A549 (cell line): ENCODE data around the gene IGFL4.

Experiments used
- BHLHE40 ChIP-seq: IDR thresholded peaks from 2 replicates; pipeline ENCODE4 v1.6.1; 2012; ENCODE audit warnings: low read depth, low read length, inconsistent platforms
- CEBPB ChIP-seq, 2 experiments: fragments of >200 bp in 1 of 2; sonication (Bioruptor Twin) in 1 of 2; formaldehyde crosslinking in 1 of 2; IDR thresholded peaks; 2 replicates each; pipeline ENCODE4 v1.6.1; 2012 to 2016
- EP300 ChIP-seq, 2 experiments: fragments of >200 bp; sonication (Bioruptor Twin); formaldehyde crosslinking; IDR thresholded peaks; 2 replicates in 1 of 2; 3 replicates in 1 of 2; pipeline ENCODE4 v1.6.1; 2016 to 2017
- HDAC2 ChIP-seq: fragments of 200-600 bp; sonication (generic); IDR thresholded peaks from 2 replicates; pipeline ENCODE4 v1.6.1; 2016
- KDM1A ChIP-seq: fragments of 200-600 bp; sonication (generic); IDR thresholded peaks from 2 replicates; pipeline ENCODE4 v1.6.1; 2016; ENCODE audit warnings: low read depth, mild to moderate bottlenecking
- POLR2A ChIP-seq: IDR thresholded peaks from 2 replicates; pipeline ENCODE4 v1.6.1; 2012; ENCODE audit warnings: mild to moderate bottlenecking, low read length
- RAD21 ChIP-seq, 2 experiments: fragments of >200 bp in 1 of 2; sonication (Bioruptor Twin) in 1 of 2; formaldehyde crosslinking in 1 of 2; IDR thresholded peaks in 1 of 2; conservative IDR thresholded peaks in 1 of 2; 2 replicates in 1 of 2; 3 replicates in 1 of 2; pipeline ENCODE4 v1.6.1; 2012 to 2018; ENCODE audit warnings: inconsistent platforms in 1 of 2
- TFCP2L1 ChIP-seq: fragments of 250-450 bp; sonication (Bioruptor Pico); IDR thresholded peaks from 2 replicates; pipeline ENCODE4 v1.5.0; 2021; ENCODE audit warnings: mild to moderate bottlenecking
- ZC3H11A ChIP-seq: fragments of 450-650 bp; IDR thresholded peaks from 2 replicates; pipeline ENCODE4 v1.6.1; 2014; ENCODE audit warnings: antibody characterized with exemption, mild to moderate bottlenecking
- TF ChIP-seq, protein P1 (sequence below): fragments of >200 bp; sonication (Bioruptor Twin); formaldehyde crosslinking; IDR thresholded peaks from 3 replicates; pipeline ENCODE4 v1.5.1; 2016
- TF ChIP-seq, protein P2 (sequence below): fragments of 200-600 bp; sonication (generic); IDR thresholded peaks from 2 replicates; pipeline ENCODE4 v1.6.1; 2016; ENCODE audit warnings: antibody characterized with exemption, mild to moderate bottlenecking, moderate library complexity
- TF ChIP-seq, protein P3 (sequence below): fragments of 250-450 bp; sonication (Bioruptor Pico); IDR thresholded peaks from 2 replicates; pipeline ENCODE4 v1.5.0; 2020; ENCODE audit warnings: low read depth, mild to moderate bottlenecking, moderate library complexity
- TF ChIP-seq, protein P4 (sequence below): fragments of 450-650 bp; IDR thresholded peaks from 2 replicates; pipeline ENCODE4 v1.6.1; 2014; ENCODE audit warnings: antibody characterized with exemption
- TF ChIP-seq, protein P5 (sequence below): IDR thresholded peaks from 2 replicates; pipeline ENCODE4 v1.6.1; 2012

DNA sequence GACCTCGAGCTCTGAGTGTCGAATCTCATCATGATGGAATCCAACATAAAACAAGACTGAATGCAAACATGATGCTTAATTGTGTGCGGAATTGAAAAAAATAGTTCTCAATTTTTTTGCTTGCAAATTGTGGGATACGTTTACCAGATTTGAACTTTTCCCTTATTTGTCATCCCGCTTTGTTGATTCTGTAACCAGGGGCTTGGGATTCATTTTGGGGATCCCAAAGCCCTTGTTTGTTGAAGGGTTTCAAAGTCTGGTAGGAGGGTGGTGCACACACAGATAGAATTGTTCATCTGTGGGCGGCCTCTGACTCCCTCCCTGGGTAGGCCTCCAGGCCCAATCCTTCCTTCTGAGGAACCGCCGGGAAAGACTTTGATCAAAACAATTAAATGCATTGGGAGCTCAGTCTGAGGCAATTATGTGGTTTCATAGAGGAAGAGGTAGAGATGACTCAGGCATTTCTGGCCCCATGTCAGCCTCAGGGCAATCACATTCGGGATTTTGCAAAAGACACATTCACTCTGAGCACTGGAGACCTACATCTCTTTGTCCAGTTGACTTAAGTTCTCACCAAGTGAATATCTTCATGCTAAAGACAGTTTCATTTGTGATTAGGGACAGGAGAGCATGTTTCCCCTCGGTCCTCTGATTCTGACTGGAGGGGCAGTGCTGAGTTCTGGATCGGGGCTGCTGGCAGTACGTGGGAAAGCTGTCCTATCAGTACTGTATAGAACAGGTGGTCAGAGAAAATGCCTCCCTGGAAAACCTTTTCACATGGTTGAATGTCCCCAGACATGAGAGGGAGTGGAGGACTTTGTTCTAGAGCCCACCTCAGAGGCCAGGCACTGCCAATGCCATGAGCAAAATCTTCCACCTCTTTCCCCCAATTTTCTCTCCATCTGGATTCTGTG lies 27.8 kb upstream of the IGFL4 start:
- TF ChIP-seq ZC3H11A (no peak), CEBPB (IDR thresholded peaks at IDR 0.05) (peak; percentile 50 to 82; a peak in 3 of 4 replicates), BHLHE40 (no peak), RAD21 (conservative IDR thresholded peaks at IDR 0.05 in 1 of 2, IDR thresholded peaks at IDR 0.05 in 1 of 2) (peak in 1 of 2 experiments; percentile 36; a peak in 1 of 5 replicates), EP300 (IDR thresholded peaks at IDR 0.05) (peak; percentile 89 to 96; a peak in 4 of 5 replicates), KDM1A (no peak), POLR2A (no peak), TFCP2L1 (no peak), HDAC2 (no peak)
- TF ChIP-seq, protein P1, sequence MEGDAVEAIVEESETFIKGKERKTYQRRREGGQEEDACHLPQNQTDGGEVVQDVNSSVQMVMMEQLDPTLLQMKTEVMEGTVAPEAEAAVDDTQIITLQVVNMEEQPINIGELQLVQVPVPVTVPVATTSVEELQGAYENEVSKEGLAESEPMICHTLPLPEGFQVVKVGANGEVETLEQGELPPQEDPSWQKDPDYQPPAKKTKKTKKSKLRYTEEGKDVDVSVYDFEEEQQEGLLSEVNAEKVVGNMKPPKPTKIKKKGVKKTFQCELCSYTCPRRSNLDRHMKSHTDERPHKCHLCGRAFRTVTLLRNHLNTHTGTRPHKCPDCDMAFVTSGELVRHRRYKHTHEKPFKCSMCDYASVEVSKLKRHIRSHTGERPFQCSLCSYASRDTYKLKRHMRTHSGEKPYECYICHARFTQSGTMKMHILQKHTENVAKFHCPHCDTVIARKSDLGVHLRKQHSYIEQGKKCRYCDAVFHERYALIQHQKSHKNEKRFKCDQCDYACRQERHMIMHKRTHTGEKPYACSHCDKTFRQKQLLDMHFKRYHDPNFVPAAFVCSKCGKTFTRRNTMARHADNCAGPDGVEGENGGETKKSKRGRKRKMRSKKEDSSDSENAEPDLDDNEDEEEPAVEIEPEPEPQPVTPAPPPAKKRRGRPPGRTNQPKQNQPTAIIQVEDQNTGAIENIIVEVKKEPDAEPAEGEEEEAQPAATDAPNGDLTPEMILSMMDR, result no peak
- TF ChIP-seq, protein P2, sequence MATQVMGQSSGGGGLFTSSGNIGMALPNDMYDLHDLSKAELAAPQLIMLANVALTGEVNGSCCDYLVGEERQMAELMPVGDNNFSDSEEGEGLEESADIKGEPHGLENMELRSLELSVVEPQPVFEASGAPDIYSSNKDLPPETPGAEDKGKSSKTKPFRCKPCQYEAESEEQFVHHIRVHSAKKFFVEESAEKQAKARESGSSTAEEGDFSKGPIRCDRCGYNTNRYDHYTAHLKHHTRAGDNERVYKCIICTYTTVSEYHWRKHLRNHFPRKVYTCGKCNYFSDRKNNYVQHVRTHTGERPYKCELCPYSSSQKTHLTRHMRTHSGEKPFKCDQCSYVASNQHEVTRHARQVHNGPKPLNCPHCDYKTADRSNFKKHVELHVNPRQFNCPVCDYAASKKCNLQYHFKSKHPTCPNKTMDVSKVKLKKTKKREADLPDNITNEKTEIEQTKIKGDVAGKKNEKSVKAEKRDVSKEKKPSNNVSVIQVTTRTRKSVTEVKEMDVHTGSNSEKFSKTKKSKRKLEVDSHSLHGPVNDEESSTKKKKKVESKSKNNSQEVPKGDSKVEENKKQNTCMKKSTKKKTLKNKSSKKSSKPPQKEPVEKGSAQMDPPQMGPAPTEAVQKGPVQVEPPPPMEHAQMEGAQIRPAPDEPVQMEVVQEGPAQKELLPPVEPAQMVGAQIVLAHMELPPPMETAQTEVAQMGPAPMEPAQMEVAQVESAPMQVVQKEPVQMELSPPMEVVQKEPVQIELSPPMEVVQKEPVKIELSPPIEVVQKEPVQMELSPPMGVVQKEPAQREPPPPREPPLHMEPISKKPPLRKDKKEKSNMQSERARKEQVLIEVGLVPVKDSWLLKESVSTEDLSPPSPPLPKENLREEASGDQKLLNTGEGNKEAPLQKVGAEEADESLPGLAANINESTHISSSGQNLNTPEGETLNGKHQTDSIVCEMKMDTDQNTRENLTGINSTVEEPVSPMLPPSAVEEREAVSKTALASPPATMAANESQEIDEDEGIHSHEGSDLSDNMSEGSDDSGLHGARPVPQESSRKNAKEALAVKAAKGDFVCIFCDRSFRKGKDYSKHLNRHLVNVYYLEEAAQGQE, result no peak
- TF ChIP-seq, protein P3, sequence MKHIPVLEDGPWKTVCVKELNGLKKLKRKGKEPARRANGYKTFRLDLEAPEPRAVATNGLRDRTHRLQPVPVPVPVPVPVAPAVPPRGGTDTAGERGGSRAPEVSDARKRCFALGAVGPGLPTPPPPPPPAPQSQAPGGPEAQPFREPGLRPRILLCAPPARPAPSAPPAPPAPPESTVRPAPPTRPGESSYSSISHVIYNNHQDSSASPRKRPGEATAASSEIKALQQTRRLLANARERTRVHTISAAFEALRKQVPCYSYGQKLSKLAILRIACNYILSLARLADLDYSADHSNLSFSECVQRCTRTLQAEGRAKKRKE, result no peak
- TF ChIP-seq, protein P4, sequence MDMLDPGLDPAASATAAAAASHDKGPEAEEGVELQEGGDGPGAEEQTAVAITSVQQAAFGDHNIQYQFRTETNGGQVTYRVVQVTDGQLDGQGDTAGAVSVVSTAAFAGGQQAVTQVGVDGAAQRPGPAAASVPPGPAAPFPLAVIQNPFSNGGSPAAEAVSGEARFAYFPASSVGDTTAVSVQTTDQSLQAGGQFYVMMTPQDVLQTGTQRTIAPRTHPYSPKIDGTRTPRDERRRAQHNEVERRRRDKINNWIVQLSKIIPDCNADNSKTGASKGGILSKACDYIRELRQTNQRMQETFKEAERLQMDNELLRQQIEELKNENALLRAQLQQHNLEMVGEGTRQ, result no peak
- TF ChIP-seq, protein P5, sequence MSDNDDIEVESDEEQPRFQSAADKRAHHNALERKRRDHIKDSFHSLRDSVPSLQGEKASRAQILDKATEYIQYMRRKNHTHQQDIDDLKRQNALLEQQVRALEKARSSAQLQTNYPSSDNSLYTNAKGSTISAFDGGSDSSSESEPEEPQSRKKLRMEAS, result peak; percentile 12; the same call in 1 of the 2 replicates
